ENCODE data around the gene BICC1. TPM values are rescaled to one million over a fixed set of nuclear protein-coding genes. Genes with fewer than 3 reads are reported as not detected.

BICC1 gene
- polyA plus RNA-seq, 1 donor (not counting 4 experiments of a cell fraction or from before 2014, with no cell fraction given): 4.2 TPM

GRCh38 chr10:58515291-58515941 is 2.7 kb downstream of the BICC1 start:
- FAIRE-seq: peak; percentile 62
- Histone ChIP-seq H3K9me1 (ENCODE audit: control insufficient read depth, extremely low read depth, insufficient read depth, low read length) (no peaks in the 10 kb centered on the region), H3K27ac (ENCODE audit: control insufficient read depth, insufficient read depth, low read length) (no peak overlapping the region), H3K27me3 (ENCODE audit: control insufficient read depth, extremely low read depth, insufficient read depth, low read length) (peaks cover 23% of the 10 kb centered on the region), H3K4me1 (ENCODE audit: control insufficient read depth, extremely low read depth, insufficient read depth, low read length) (peaks cover 13% of the 10 kb centered on the region), H3K36me3 (ENCODE audit: control insufficient read depth in 2 of 2, extremely low read depth in 1 of 2, insufficient read depth in 2 of 2, low read length in 2 of 2) (no peaks in the 10 kb centered on the region), H3K79me2 (ENCODE audit: control insufficient read depth, insufficient read depth, low read length) (peaks cover 38% of the 10 kb centered on the region), H3K4me3 (ENCODE audit: control insufficient read depth in 2 of 3, extremely low read depth in 1 of 3, insufficient read depth in 2 of 3, low read depth in 1 of 3, low read length in 3 of 3) (peak overlapping the region in 1 of 3 experiments; percentile 83), H3K9me3 (ENCODE audit: control insufficient read depth, low read depth, low read length) (no peaks in the 10 kb centered on the region), H2AFZ (ENCODE audit: control insufficient read depth, low read length) (no peak overlapping the region), H3K9ac (ENCODE audit: control insufficient read depth, extremely low read depth, insufficient read depth, low read length) (no peak overlapping the region), H3K4me2 (ENCODE audit: control insufficient read depth, extremely low read depth, insufficient read depth, low read depth, low read length) (peak overlapping the region; percentile 37), H4K20me1 (ENCODE audit: control insufficient read depth, extremely low read depth, insufficient read depth, low read length) (no peaks in the 10 kb centered on the region)
- TF ChIP-seq CTCF (optimal IDR thresholded peaks at IDR 0.05 in 1 of 3, IDR thresholded peaks at IDR 0.05 in 1 of 3, conservative IDR thresholded peaks at IDR 0.05 in 1 of 3; ENCODE audit: extremely low read depth in 1 of 3, insufficient read depth in 2 of 3, low read length in 3 of 3): no peak
- TF ChIP-seq EZH2 (IDR thresholded peaks at IDR 0.05; ENCODE audit: low read length): no peak
- dilution Hi-C loops (cut with MboI; ENCODE audit: extremely low pct_ligation_motif_present, low sequenced_read_pairs): no loop called here
- DNase-seq (ENCODE audit: low read depth, low spot score): no peak

DNA sequence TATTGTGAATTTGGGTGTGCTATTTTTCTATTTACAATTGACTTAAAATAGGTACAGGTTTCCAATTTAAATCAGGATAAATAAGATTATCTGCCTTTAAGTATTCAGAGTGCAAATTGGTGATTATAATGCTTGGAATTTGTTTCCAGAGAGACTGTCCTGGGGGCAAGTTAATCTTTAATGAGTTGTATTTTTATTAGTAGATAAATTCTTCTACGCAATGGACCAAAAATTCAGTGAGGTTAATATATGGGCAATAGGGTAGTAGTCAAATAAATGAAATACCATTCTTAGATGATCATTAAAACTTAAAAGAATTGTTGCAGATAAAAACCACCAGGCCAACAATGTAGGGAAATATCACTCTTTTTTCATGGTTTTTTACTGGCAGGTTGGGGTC is 3.4 kb downstream of the BICC1 start:
- no peaks in the 10 kb centered on the region for H3K9me1 ChIP-seq (ENCODE audit: control insufficient read depth, extremely low read depth, insufficient read depth, low read length)
- no peaks in the 10 kb centered on the region for H3K9me3 ChIP-seq (ENCODE audit: control insufficient read depth, low read depth, low read length)
- H3K4me3 ChIP-seq (ENCODE audit: control insufficient read depth in 2 of 3, extremely low read depth in 1 of 3, insufficient read depth in 2 of 3, low read depth in 1 of 3, low read length in 3 of 3): peak overlapping the region in 1 of 3 experiments; percentile 32
- no peaks in the 10 kb centered on the region for H3K36me3 ChIP-seq (ENCODE audit: control insufficient read depth in 2 of 2, extremely low read depth in 1 of 2, insufficient read depth in 2 of 2, low read length in 2 of 2)
- TF ChIP-seq EZH2 (IDR thresholded peaks at IDR 0.05; ENCODE audit: low read length) (no peak), CTCF (optimal IDR thresholded peaks at IDR 0.05 in 1 of 3, IDR thresholded peaks at IDR 0.05 in 1 of 3, conservative IDR thresholded peaks at IDR 0.05 in 1 of 3; ENCODE audit: extremely low read depth in 1 of 3, insufficient read depth in 2 of 3, low read length in 3 of 3) (no peak)
- dilution Hi-C loops (cut with MboI; ENCODE audit: extremely low pct_ligation_motif_present, low sequenced_read_pairs): no loop called here
- H2AFZ ChIP-seq (ENCODE audit: control insufficient read depth, low read length): no peak overlapping the region
- H3K27me3 ChIP-seq (ENCODE audit: control insufficient read depth, extremely low read depth, insufficient read depth, low read length): peaks cover 23% of the 10 kb centered on the region
- no peak overlapping the region for H3K27ac ChIP-seq (ENCODE audit: control insufficient read depth, insufficient read depth, low read length)
- no peak overlapping the region for H3K4me2 ChIP-seq (ENCODE audit: control insufficient read depth, extremely low read depth, insufficient read depth, low read depth, low read length)
- DNase-seq (ENCODE audit: low read depth, low spot score): no peak
- no peaks in the 10 kb centered on the region for H4K20me1 ChIP-seq (ENCODE audit: control insufficient read depth, extremely low read depth, insufficient read depth, low read length)
- H3K9ac ChIP-seq (ENCODE audit: control insufficient read depth, extremely low read depth, insufficient read depth, low read length): no peak overlapping the region
- FAIRE-seq: no peak
- H3K4me1 ChIP-seq (ENCODE audit: control insufficient read depth, extremely low read depth, insufficient read depth, low read length): peaks cover 13% of the 10 kb centered on the region
- peaks cover 38% of the 10 kb centered on the region for H3K79me2 ChIP-seq (ENCODE audit: control insufficient read depth, insufficient read depth, low read length)

All from keratinocyte (primary cell).